CD14-positive monocyte (primary cell): ENCODE results near the gene OOSP4A. TPM values are rescaled to one million over a fixed set of nuclear protein-coding genes. Genes with fewer than 3 reads are reported as not detected.

Experiments used
- DNase-seq, 3 donors: peaks; one replicate each; pipeline ENCODE4 v3.0.0-alpha.2; 2011 to 2022
- H2AFZ ChIP-seq: 2 replicates; pipeline ENCODE4 v1.6.0; 2012; ENCODE audit warnings: mild to moderate bottlenecking, low read depth, low read length, inconsistent platforms; ENCODE audit not compliant: insufficient read depth, poor library complexity, severe bottlenecking
- H3K27ac ChIP-seq, 2 donors: 1 replicate in 1 of 2; 2 replicates in 1 of 2; pipeline ENCODE4 v1.5.1; 2012 to 2013; ENCODE audit warnings: low read length in 2 of 2, control low read depth in 1 of 2, inconsistent platforms in 1 of 2, low read depth in 1 of 2, mild to moderate bottlenecking in 1 of 2
- H3K27me3 ChIP-seq, 2 donors: one replicate each; pipeline versions ENCODE4 v1.6.0 to v1.6.1; 2011 to 2013; ENCODE audit warnings: low read length in 2 of 2; ENCODE audit not compliant: control insufficient read depth in 2 of 2, insufficient read depth in 2 of 2
- H3K36me3 ChIP-seq, 2 donors: replicated peaks in 1 of 2; 1 replicate in 1 of 2; 2 replicates in 1 of 2; pipeline versions ENCODE4 v1.5.1 to v1.6.1; 2012 to 2013; ENCODE audit warnings: low read length in 2 of 2, control low read depth in 1 of 2, inconsistent platforms in 1 of 2, mild to moderate bottlenecking in 1 of 2; ENCODE audit not compliant: insufficient read depth in 2 of 2, control insufficient read depth in 1 of 2
- H3K4me1 ChIP-seq, 2 donors: 1 replicate in 1 of 2; 2 replicates in 1 of 2; pipeline versions ENCODE4 v1.5.1 to v1.6.1; 2012 to 2013; ENCODE audit warnings: low read length in 2 of 2, control low read depth in 1 of 2, inconsistent platforms in 1 of 2, mild to moderate bottlenecking in 1 of 2, moderate library complexity in 1 of 2; ENCODE audit not compliant: insufficient read depth in 2 of 2, control insufficient read depth in 1 of 2
- H3K4me2 ChIP-seq: replicated peaks from 2 replicates; pipeline ENCODE3; 2012; ENCODE audit warnings: low read length, moderate library complexity, mild to moderate bottlenecking; ENCODE audit not compliant: poor library complexity, severe bottlenecking; ENCODE audit errors: extremely low read depth
- H3K4me3 ChIP-seq, 3 experiments: fragments of 200-600 bp in 1 of 3; sonication (generic) in 1 of 3; replicated peaks in 1 of 3; 1 replicate in 2 of 3; 2 replicates in 1 of 3; pipeline ENCODE4 v1.5.1; 2011 to 2013; ENCODE audit warnings: low read length in 3 of 3, mild to moderate bottlenecking in 3 of 3, control low read depth in 2 of 3, low read depth in 2 of 3, inconsistent platforms in 1 of 3, moderate library complexity in 1 of 3
- H3K79me2 ChIP-seq: 2 replicates; pipeline ENCODE4 v1.6.0; 2012; ENCODE audit warnings: mild to moderate bottlenecking, control low read depth, inconsistent platforms, low read length, moderate library complexity; ENCODE audit not compliant: insufficient read depth
- H3K9ac ChIP-seq: 2 replicates; pipeline ENCODE4 v1.6.0; 2017; ENCODE audit warnings: low read length, mild to moderate bottlenecking; ENCODE audit not compliant: insufficient read depth, poor library complexity, severe bottlenecking
- H3K9me3 ChIP-seq, 2 donors: replicated peaks in 1 of 2; 1 replicate in 1 of 2; 2 replicates in 1 of 2; pipeline versions ENCODE4 v1.5.1 to v1.6.1; 2012 to 2013; ENCODE audit warnings: low read length in 2 of 2, control low read depth in 1 of 2; ENCODE audit not compliant: control insufficient read depth in 1 of 2, insufficient read depth in 1 of 2
- H4K20me1 ChIP-seq: 2 replicates; pipeline ENCODE4 v1.6.0; 2012; ENCODE audit warnings: mild to moderate bottlenecking, low read length, control low read depth, moderate library complexity; ENCODE audit not compliant: insufficient read depth
- H3K27ac Mint-ChIP-seq, 7 donors: one replicate each; pipeline ENCODE4 v1.8.0; 2020; ENCODE audit warnings: mild to moderate bottlenecking in 7 of 7, mixed read lengths in 7 of 7, moderate library complexity in 6 of 7, inconsistent platforms in 2 of 7
- H3K27me3 Mint-ChIP-seq, 3 donors: one replicate each; pipeline ENCODE4 v1.8.0; 2021 to 2022; ENCODE audit warnings: low read depth in 3 of 3, mild to moderate bottlenecking in 3 of 3, mixed read lengths in 3 of 3, moderate library complexity in 3 of 3, inconsistent platforms in 1 of 3
- H3K36me3 Mint-ChIP-seq, 2 donors: one replicate each; pipeline ENCODE4 v1.8.0; 2020; ENCODE audit warnings: mixed read lengths in 2 of 2, inconsistent platforms in 1 of 2, mild to moderate bottlenecking in 1 of 2
- H3K4me1 Mint-ChIP-seq: one replicate; pipeline ENCODE4 v1.8.0; 2020; ENCODE audit warnings: mild to moderate bottlenecking, mixed read lengths
- H3K4me3 Mint-ChIP-seq, 2 donors: one replicate each; pipeline ENCODE4 v1.8.0; 2020; ENCODE audit warnings: mild to moderate bottlenecking in 2 of 2, mixed read lengths in 2 of 2, moderate library complexity in 1 of 2
- H3K9me3 Mint-ChIP-seq, 7 donors: one replicate each; pipeline ENCODE4 v1.8.0; 2020 to 2022; ENCODE audit warnings: mixed read lengths in 7 of 7, mild to moderate bottlenecking in 6 of 7, moderate library complexity in 6 of 7, inconsistent platforms in 2 of 7
- whole genome bisulfite sequencing: methylation state at CpG from one replicate; pipeline ENCODE4 v1.1.5; 2013; ENCODE audit warnings: missing lambda C conversion rate; ENCODE audit not compliant: insufficient coverage; 5-methylcytosine and 5-hydroxymethylcytosine counted together
- intact Hi-C, 2 donors: fragments of 100-400 bp; cut with micrococcal nuclease; formaldehyde crosslinking; loops; one replicate each; pipeline versions ENCODE4 v1.15.0 to v1.15.1; 2023
- polyA plus RNA-seq, 3 donors: library from polyadenylated mRNA; depleted of rRNA in 1 of 3; unstranded in 2 of 3; stranded (reverse) in 1 of 3; fragments of 300-500 nt in 2 of 3; fragments of >200 nt in 1 of 3; fragmentation: Illumina TruSeq in 2 of 3; gene quantifications; 1 replicate in 2 of 3; 2 replicates in 1 of 3; pipeline ENCODE4 v1.2.3, GENCODE V29; 2012 to 2021
- TF ChIP-seq, protein P1 (sequence below): fragments of 200-600 bp; IDR thresholded peaks from one replicate; pipeline ENCODE4 v1.8.0; 2022; ENCODE audit warnings: antibody characterized with exemption, mild to moderate bottlenecking

The OOSP4A gene
- polyA plus RNA-seq, 3 donors, result not detected

- H3K36me3 Mint-ChIP-seq, result no peaks in the 10 kb centered on the region
- H3K27ac Mint-ChIP-seq, result no peak overlapping the region
- no CpG with 5 or more reads among the region's 2 CpGs for WGBS
- no peaks in the 10 kb centered on the region for H4K20me1 ChIP-seq
- H3K27me3 Mint-ChIP-seq, result peaks cover 0 to 1% (median 0%) of the 10 kb centered on the region in 3 donors
- H3K4me3 ChIP-seq, result no peak overlapping the region
- no peaks in the 10 kb centered on the region for H3K4me1 Mint-ChIP-seq
- no peak overlapping the region for H2AFZ ChIP-seq
- TF ChIP-seq, protein P1, sequence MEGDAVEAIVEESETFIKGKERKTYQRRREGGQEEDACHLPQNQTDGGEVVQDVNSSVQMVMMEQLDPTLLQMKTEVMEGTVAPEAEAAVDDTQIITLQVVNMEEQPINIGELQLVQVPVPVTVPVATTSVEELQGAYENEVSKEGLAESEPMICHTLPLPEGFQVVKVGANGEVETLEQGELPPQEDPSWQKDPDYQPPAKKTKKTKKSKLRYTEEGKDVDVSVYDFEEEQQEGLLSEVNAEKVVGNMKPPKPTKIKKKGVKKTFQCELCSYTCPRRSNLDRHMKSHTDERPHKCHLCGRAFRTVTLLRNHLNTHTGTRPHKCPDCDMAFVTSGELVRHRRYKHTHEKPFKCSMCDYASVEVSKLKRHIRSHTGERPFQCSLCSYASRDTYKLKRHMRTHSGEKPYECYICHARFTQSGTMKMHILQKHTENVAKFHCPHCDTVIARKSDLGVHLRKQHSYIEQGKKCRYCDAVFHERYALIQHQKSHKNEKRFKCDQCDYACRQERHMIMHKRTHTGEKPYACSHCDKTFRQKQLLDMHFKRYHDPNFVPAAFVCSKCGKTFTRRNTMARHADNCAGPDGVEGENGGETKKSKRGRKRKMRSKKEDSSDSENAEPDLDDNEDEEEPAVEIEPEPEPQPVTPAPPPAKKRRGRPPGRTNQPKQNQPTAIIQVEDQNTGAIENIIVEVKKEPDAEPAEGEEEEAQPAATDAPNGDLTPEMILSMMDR, result no peak
- no peak overlapping the region for H3K9ac ChIP-seq
- intact Hi-C loops, result no loop called here
- peaks cover 13% of the 10 kb centered on the region in 2 donors for H3K9me3 ChIP-seq
- no peaks in the 10 kb centered on the region for H3K27me3 ChIP-seq
- H3K36me3 ChIP-seq, result no peaks in the 10 kb centered on the region
- H3K4me3 Mint-ChIP-seq, result no peak overlapping the region
- peaks cover 12 to 27% (median 17%) of the 10 kb centered on the region in 7 donors for H3K9me3 Mint-ChIP-seq
- no peak overlapping the region for H3K27ac ChIP-seq
- no peaks in the 10 kb centered on the region for H3K79me2 ChIP-seq
- H3K4me2 ChIP-seq, result no peak overlapping the region
- H3K4me1 ChIP-seq, result no peaks in the 10 kb centered on the region
- DNase-seq, result no peak
These were observed 39.9 kb downstream of the OOSP4A start for GRCh38 chr11:60003729-60004128.

GRCh38 chr11:60005360-60005759 lies 41.5 kb downstream of the OOSP4A start:
- no peak for DNase-seq
- Histone ChIP-seq H3K36me3 (no peaks in the 10 kb centered on the region), H2AFZ (no peak overlapping the region), H3K27ac (no peak overlapping the region), H3K4me2 (no peak overlapping the region), H4K20me1 (no peaks in the 10 kb centered on the region), H3K79me2 (no peaks in the 10 kb centered on the region), H3K9ac (no peak overlapping the region), H3K4me1 (no peaks in the 10 kb centered on the region), H3K9me3 (peaks cover 1 to 4% of the 10 kb centered on the region in 2 donors), H3K27me3 (no peaks in the 10 kb centered on the region), H3K4me3 (no peak overlapping the region)
- Mint-ChIP-seq H3K4me1 (no peaks in the 10 kb centered on the region), H3K9me3 (peaks cover 3 to 21% (median 12%) of the 10 kb centered on the region in 7 donors), H3K27me3 (peaks cover 0 to 1% (median 0%) of the 10 kb centered on the region in 3 donors), H3K27ac (no peak overlapping the region), H3K4me3 (no peak overlapping the region), H3K36me3 (no peaks in the 10 kb centered on the region)
- TF ChIP-seq, protein P1, result no peak
- intact Hi-C loops, result no loop called here
- WGBS, result no CpG with 5 or more reads among the region's 1 CpG
